BJ (cell line): ENCODE results near the gene TMEM186. TPM values are rescaled to one million over a fixed set of nuclear protein-coding genes. Genes with fewer than 3 reads are reported as not detected.

Experiments
- CTCF ChIA-PET: fragments of 350-600 bp; formaldehyde crosslinking; extraction: SDS; loops from one replicate; lab custom pipeline; 2021; ENCODE audit warnings: antibody characterized with exemption, inconsistent platforms; lab: Yijun Ruan, JAX
- POLR2A ChIA-PET: fragments of 300-600 bp; sonication (Branson Sonifier 250); formaldehyde crosslinking; extraction: SDS; loops from one replicate; lab custom pipeline; 2021; ENCODE audit warnings: antibody characterized with exemption; lab: Charles Lee
- DNase-seq: peaks from one replicate; pipeline ENCODE4 v3.0.0-alpha.2; 2011; ENCODE audit warnings: low read depth
- H3K27me3 ChIP-seq: 2 replicates; pipeline ENCODE4 v1.6.0; 2011; ENCODE audit warnings: low read length; ENCODE audit not compliant: control insufficient read depth, insufficient read depth
- H3K36me3 ChIP-seq: 2 replicates; pipeline ENCODE4 v1.5.1; 2011; ENCODE audit warnings: low read length; ENCODE audit not compliant: control insufficient read depth, insufficient read depth
- H3K4me3 ChIP-seq: 2 replicates; pipeline ENCODE4 v1.5.1; 2011; ENCODE audit warnings: low read depth, mild to moderate bottlenecking, control low read depth, low read length
- CTCF ChIP-seq: IDR thresholded peaks from 2 replicates; pipeline ENCODE4 v1.5.1; 2011; ENCODE audit warnings: low read depth, mild to moderate bottlenecking, control low read depth, inconsistent platforms, low read length, moderate library complexity; ENCODE audit not compliant: insufficient read depth
- polyA plus RNA-seq: library from polyadenylated mRNA; depleted of rRNA; stranded (reverse); fragments of >200 nt; gene quantifications from 2 replicates; pipeline ENCODE4 v1.2.3, GENCODE V29; 2011

The TMEM186 gene
- polyA plus RNA-seq, 1 experiment = 7.9 TPM

- TF ChIP-seq CTCF = no peak
- POLR2A ChIA-PET = no interaction called here
- H3K27me3 ChIP-seq = no peaks in the 10 kb centered on the region
- no peak for DNase-seq
- CTCF ChIA-PET = interaction anchor here (1.4 kb wide), 1 partner anchor 78 kb away, joined by 4 read pairs; no protein-coding TSS in a partner anchor
- H3K4me3 ChIP-seq = no peak overlapping the region
- H3K36me3 ChIP-seq = peaks cover 18% of the 10 kb centered on the region
These were observed 4.3 kb upstream of the TMEM186 start for GRCh38 chr16:8801701-8802100.

- peak overlapping the region; percentile 74 for H3K4me3 ChIP-seq
- no peak for TF ChIP-seq CTCF
- CTCF ChIA-PET = interaction anchor here (3.3 kb wide), 1 partner anchor 82 kb away, joined by 14 read pairs; no protein-coding TSS in a partner anchor
- H3K27me3 ChIP-seq = no peaks in the 10 kb centered on the region
- POLR2A ChIA-PET = no interaction called here
- no peak for DNase-seq
- peaks cover 13% of the 10 kb centered on the region for H3K36me3 ChIP-seq
These were observed 1.2 kb upstream of the TMEM186 start for GRCh38 chr16:8798535-8799157.

- Histone ChIP-seq H3K4me3 (peak overlapping the region; percentile 74), H3K36me3 (peaks cover 10% of the 10 kb centered on the region), H3K27me3 (no peaks in the 10 kb centered on the region)
- DNase-seq = no peak
- CTCF ChIA-PET = interaction anchor here (1.6 to 3.3 kb wide), 2 partner anchors 8 to 83 kb away, joined by 3 to 14 read pairs; no protein-coding TSS in a partner anchor
- POLR2A ChIA-PET = no interaction called here
- TF ChIP-seq CTCF = no peak
These were observed 712 bp upstream of the TMEM186 start for GRCh38 chr16:8798174-8798527.

- TF ChIP-seq CTCF = peak; percentile 15; the same call in 1 of the 2 replicates
- POLR2A ChIA-PET = no interaction called here
- DNase-seq = no peak
These were observed 723 bp downstream of the TMEM186 start for GRCh38 chr16:8796469-8797363.

GRCh38 chr16:8795818-8796217, 1.6 kb downstream of the TMEM186 start:
- Histone ChIP-seq H3K4me3 (no peak overlapping the region), H3K36me3 (peaks cover 3% of the 10 kb centered on the region), H3K27me3 (no peaks in the 10 kb centered on the region)
- ChIA-PET CTCF (interaction anchor here (3.3 kb wide), 1 partner anchor 85 kb away, joined by 14 read pairs; no protein-coding TSS in a partner anchor), POLR2A (no interaction called here)
- TF ChIP-seq CTCF = no peak
- DNase-seq = no peak

More at GRCh38 chr16:8796469-8797363, 723 bp downstream of the TMEM186 start:
- Histone ChIP-seq H3K27me3 (no peaks in the 10 kb centered on the region), H3K4me3 (peak overlapping the region; percentile 74), H3K36me3 (peaks cover 3% of the 10 kb centered on the region)
- CTCF ChIA-PET = interaction anchor here (1.6 to 3.3 kb wide), 2 partner anchors 9 to 84 kb away, joined by 3 to 14 read pairs; no protein-coding TSS in a partner anchor
